Activated B cell treated with CpG ODN at 0.5 μM for 24 hours (primary cell): ENCODE results near the gene ENG. TPM values are rescaled to one million over a fixed set of nuclear protein-coding genes. Genes with fewer than 3 reads are reported as not detected.

Experiments used
- ATAC-seq: fragments of 200-7000 bp; cut with Tn5 transposase; one replicate; pipeline ENCODE4 v1.10.0; 2021; ENCODE audit warnings: low read depth, mild to moderate bottlenecking, moderate library complexity
- CTCF ChIA-PET: fragments of 350-600 bp; sonication (Branson Sonifier 250); formaldehyde crosslinking; loops from one replicate; lab custom pipeline; 2021; ENCODE audit warnings: antibody characterized with exemption; lab: Charles Lee
- POLR2A ChIA-PET: fragments of 350-600 bp; sonication (Branson Sonifier 250); formaldehyde crosslinking; loops from one replicate; lab custom pipeline; 2021; ENCODE audit warnings: antibody characterized with exemption; lab: Charles Lee
- DNase-seq: peaks from one replicate; pipeline ENCODE4 v3.0.0; 2022
- H3K27ac Mint-ChIP-seq: one replicate; pipeline ENCODE4 v1.8.0; 2020; ENCODE audit warnings: mixed read lengths
- H3K27me3 Mint-ChIP-seq: one replicate; pipeline ENCODE4 v1.8.0; 2021; ENCODE audit warnings: mixed read lengths
- H3K36me3 Mint-ChIP-seq: one replicate; pipeline ENCODE4 v1.8.0; 2021; ENCODE audit warnings: low read depth, mixed read lengths
- H3K4me1 Mint-ChIP-seq: one replicate; pipeline ENCODE4 v1.8.0; 2021; ENCODE audit warnings: mixed read lengths
- H3K4me3 Mint-ChIP-seq: one replicate; pipeline ENCODE4 v1.8.0; 2020; ENCODE audit warnings: mild to moderate bottlenecking, mixed read lengths
- H3K9me3 Mint-ChIP-seq: one replicate; pipeline ENCODE4 v1.8.0; 2020; ENCODE audit warnings: mixed read lengths
- intact Hi-C: fragments of 100-400 bp; cut with micrococcal nuclease; formaldehyde crosslinking; loops from one replicate; pipeline ENCODE4 v1.15.1; 2024
- total RNA-seq: library from RNA; stranded (reverse); gene quantifications from 2 replicates; pipeline ENCODE4 v1.2.3, GENCODE V29; 2022
- TF ChIP-seq, protein P1 (sequence below): fragments of 200-600 bp; IDR thresholded peaks from one replicate; pipeline ENCODE4 v1.8.0; 2022; ENCODE audit warnings: antibody characterized with exemption, mild to moderate bottlenecking

The ENG gene
- total RNA-seq, 1 donor from 2014 or later, result 6.1 TPM

DNA sequence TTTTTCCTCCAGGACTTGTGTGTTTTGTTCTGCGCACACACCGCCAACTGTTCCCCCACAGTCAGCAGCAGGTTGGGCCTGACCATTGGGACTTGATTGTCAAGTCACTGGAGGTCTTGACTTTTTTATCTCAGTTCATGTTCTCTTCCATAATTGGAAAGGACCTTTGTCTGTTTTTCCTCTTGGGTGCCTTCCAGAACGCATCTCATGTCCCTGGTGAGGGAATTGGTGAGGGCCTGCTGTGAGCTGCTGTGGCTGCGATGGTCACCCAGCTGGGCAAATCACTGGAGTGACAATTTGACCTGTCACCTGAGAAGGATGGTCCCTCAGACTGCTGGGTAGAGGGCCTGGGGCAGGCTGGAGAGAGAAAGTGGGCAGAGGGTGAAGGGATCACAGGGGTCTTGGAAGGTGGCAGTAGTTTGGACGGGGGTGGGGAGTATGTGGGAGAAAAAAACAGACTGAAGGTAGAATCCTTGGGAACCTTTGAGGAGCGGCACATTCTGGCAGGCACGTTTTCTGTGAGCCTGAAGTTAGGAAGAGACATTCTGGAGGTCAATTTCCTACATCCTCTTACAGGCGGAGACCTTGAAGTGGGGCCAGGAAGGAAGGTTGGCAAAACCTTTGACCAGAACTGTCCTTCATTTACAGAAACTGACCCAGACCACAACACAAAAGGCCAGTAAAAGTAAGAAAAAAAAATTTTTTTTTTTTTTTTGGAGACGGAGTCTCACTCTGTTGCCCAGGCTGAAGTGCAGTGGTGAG, 64.2 kb downstream of the ENG start:
- H3K27ac Mint-ChIP-seq, result peak overlapping the region; percentile 30
- H3K4me1 Mint-ChIP-seq, result peaks cover 28% of the 10 kb centered on the region
- TF ChIP-seq, protein P1, sequence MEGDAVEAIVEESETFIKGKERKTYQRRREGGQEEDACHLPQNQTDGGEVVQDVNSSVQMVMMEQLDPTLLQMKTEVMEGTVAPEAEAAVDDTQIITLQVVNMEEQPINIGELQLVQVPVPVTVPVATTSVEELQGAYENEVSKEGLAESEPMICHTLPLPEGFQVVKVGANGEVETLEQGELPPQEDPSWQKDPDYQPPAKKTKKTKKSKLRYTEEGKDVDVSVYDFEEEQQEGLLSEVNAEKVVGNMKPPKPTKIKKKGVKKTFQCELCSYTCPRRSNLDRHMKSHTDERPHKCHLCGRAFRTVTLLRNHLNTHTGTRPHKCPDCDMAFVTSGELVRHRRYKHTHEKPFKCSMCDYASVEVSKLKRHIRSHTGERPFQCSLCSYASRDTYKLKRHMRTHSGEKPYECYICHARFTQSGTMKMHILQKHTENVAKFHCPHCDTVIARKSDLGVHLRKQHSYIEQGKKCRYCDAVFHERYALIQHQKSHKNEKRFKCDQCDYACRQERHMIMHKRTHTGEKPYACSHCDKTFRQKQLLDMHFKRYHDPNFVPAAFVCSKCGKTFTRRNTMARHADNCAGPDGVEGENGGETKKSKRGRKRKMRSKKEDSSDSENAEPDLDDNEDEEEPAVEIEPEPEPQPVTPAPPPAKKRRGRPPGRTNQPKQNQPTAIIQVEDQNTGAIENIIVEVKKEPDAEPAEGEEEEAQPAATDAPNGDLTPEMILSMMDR, result no peak
- intact Hi-C loops, result no loop called here
- peaks cover 65% of the 10 kb centered on the region for H3K36me3 Mint-ChIP-seq
- no peak overlapping the region for H3K4me3 Mint-ChIP-seq
- H3K9me3 Mint-ChIP-seq, result no peaks in the 10 kb centered on the region
- H3K27me3 Mint-ChIP-seq, result no peaks in the 10 kb centered on the region
- DNase-seq (no peak), ATAC-seq (no peak)
- POLR2A ChIA-PET, result interaction anchor here (0.6 to 1.0 kb wide), 4 partner anchors 19 to 84 kb away, joined by 3 to 4 read pairs (median 4); partner anchors contain the start of gene TOR2A
- CTCF ChIA-PET, result no interaction called here

DNA sequence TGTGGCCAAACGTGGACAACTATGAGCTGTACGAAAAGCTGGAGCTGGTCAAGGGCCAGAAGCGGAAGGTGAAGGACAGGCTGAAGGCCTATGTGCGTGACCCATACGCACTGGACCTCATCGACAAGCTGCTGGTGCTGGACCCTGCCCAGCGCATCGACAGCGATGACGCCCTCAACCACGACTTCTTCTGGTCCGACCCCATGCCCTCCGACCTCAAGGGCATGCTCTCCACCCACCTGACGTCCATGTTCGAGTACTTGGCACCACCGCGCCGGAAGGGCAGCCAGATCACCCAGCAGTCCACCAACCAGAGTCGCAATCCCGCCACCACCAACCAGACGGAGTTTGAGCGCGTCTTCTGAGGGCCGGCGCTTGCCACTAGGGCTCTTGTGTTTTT, 65.3 kb downstream of the ENG start:
- intact Hi-C loops, result no loop called here
- Mint-ChIP-seq H3K4me3 (no peak overlapping the region), H3K27ac (no peak overlapping the region), H3K4me1 (peaks cover 32% of the 10 kb centered on the region), H3K9me3 (no peaks in the 10 kb centered on the region), H3K27me3 (no peaks in the 10 kb centered on the region), H3K36me3 (peaks cover 65% of the 10 kb centered on the region)
- ATAC-seq (no peak), DNase-seq (no peak)
- TF ChIP-seq, protein P1, result no peak
- ChIA-PET POLR2A (interaction anchor here (0.6 to 2.3 kb wide), 2 partner anchors 55 to 197 kb away, joined by 3 to 7 read pairs; partner anchors contain the start of gene TOR2A), CTCF (interaction anchor here (6.2 kb wide), 1 partner anchor 81 kb away, joined by 39 read pairs; no protein-coding TSS in a partner anchor)

DNA sequence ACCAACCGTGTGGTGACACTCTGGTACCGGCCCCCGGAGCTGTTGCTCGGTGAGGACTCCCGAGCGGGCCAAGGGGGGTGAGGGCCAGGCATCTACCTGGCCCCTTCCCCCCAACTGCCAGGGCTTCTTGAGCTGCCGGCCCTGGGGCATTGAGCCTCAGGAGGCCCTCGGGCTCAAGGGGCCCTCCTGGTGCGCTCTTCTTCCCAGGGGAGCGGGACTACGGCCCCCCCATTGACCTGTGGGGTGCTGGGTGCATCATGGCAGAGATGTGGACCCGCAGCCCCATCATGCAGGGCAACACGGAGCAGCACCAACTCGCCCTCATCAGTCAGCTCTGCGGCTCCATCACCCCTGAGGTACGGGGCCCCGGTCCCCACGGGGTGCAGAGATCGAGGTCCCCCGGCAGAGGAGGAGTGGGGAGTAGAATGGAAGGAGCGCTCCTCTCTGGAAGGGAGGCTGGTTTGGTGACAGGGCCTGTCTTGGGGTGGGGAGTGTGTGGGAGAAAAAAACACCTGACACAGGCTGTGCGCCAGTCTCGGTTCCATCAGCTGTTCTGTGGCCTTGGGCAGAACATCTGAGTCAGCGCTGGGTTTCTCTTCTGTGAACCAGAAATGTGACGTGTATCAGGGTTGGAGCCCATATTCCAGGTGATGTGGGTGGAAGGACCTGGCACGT, 66.0 kb downstream of the ENG start:
- POLR2A ChIA-PET, result interaction anchor here (0.6 to 2.3 kb wide), 2 partner anchors 54 to 258 kb away, joined by 7 to 18 read pairs; partner anchors contain the start of gene TOR2A
- peaks cover 39% of the 10 kb centered on the region for H3K4me1 Mint-ChIP-seq
- no peak for ATAC-seq
- TF ChIP-seq, protein P1, result no peak
- H3K9me3 Mint-ChIP-seq, result no peaks in the 10 kb centered on the region
- H3K27me3 Mint-ChIP-seq, result no peaks in the 10 kb centered on the region
- intact Hi-C loops, result no loop called here
- DNase-seq, result no peak
- CTCF ChIA-PET, result interaction anchor here (1.5 to 6.2 kb wide), 3 partner anchors 8 to 82 kb away, joined by 4 to 39 read pairs (median 5); no protein-coding TSS in a partner anchor
- peak overlapping the region; percentile 7 for H3K27ac Mint-ChIP-seq
- peaks cover 63% of the 10 kb centered on the region for H3K36me3 Mint-ChIP-seq
- no peak overlapping the region for H3K4me3 Mint-ChIP-seq

DNA sequence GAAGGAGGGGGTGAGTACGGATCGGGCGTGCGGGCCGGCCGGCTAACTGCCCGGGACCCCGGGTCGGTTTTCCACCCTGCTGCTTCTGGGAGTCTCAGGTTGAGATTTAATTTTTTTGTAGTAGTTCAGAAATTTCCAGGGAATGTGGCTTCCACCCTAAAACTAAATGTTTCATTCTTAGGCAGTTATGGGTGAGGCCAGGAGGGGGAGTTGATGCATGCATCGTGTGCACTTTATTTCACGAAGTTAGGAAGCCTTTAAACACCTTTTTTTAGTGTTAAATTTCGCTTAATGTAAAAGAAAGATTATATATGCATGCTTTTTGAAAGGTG, 67.7 kb downstream of the ENG start:
- H3K36me3 Mint-ChIP-seq, result peaks cover 48% of the 10 kb centered on the region
- H3K27ac Mint-ChIP-seq, result peak overlapping the region; percentile 84
- H3K4me3 Mint-ChIP-seq, result peak overlapping the region; percentile 92
- DNase-seq (no peak), ATAC-seq (no peak)
- TF ChIP-seq, protein P1, result no peak
- H3K9me3 Mint-ChIP-seq, result no peaks in the 10 kb centered on the region
- ChIA-PET CTCF (interaction anchor here (0.8 to 6.2 kb wide), 8 partner anchors 10 to 84 kb away, joined by 3 to 39 read pairs (median 4); partner anchors contain the start of genes FPGS and TOR2A), POLR2A (interaction anchor here (0.9 to 5.8 kb wide), 6 partner anchors 8 to 130 kb away, joined by 3 to 40 read pairs (median 13); partner anchors contain the start of genes FPGS, SH2D3C and ST6GALNAC4)
- intact Hi-C loops, result loop anchor here (1.0 kb wide), 4 partner anchors 10 to 135 kb away; partner anchors contain the start of gene FPGS
- H3K27me3 Mint-ChIP-seq, result no peaks in the 10 kb centered on the region
- peaks cover 54% of the 10 kb centered on the region for H3K4me1 Mint-ChIP-seq
